ENCODE data around the gene OSTM1. TPM values are rescaled to one million over a fixed set of nuclear protein-coding genes. Genes with fewer than 3 reads are reported as not detected.
"Not testable (repeated sequence)": the region's sequence is repeated elsewhere in the genome, so short reads cannot be mapped to it uniquely, and the experiment has no call there.

The OSTM1 gene
- total and polyA plus RNA-seq, 12 donors: 17.3 to 57.9 (median 37.1) TPM

DNA sequence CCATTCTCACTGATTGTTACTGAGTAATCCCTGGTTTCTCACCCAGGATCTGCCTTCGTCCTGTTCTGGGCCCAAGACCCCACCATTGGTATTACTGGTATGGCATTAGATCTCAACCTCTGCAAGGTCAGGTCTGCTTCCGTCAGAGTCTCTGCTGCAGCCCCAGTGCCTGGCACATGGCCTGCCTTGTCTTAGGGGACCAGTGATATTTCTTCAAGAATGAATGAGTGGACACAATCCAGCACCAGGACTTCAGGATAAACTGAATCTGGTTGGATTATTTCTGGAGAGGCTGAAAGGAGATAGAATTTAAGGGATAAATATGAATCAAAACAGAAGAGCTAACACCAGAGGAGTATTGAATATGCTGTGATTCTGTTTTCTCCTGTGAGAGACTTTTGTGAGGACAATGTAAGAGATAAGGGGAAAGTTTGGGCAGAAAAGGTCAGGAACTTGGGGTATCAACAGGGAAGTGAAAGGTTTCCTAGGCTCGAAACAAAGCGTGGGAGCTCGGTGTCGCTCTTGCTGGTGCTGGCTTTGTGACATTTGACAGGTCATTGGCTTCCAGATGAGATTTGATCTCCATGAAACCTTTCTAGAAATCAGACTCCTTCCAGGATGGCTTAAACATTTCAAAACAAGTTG, 53.9 kb downstream of the OSTM1 start:
- WGBS, 2 donors: 75 to 82% methylated on average over 6 of the region's 6 CpGs
- no peak for DNase-seq
- no peak overlapping the region for H3K27ac ChIP-seq
- H3K36me3 ChIP-seq: no peaks in the 10 kb centered on the region
- H3K9me3 ChIP-seq: peaks cover 0 to 10% (median 0%) of the 10 kb centered on the region in 11 donors
- no peak overlapping the region for H3K4me3 ChIP-seq
- no peak for ATAC-seq
- H3K27me3 ChIP-seq: no peaks in the 10 kb centered on the region
- H3K4me1 ChIP-seq: no peaks in the 10 kb centered on the region
- intact Hi-C loops (cut with DNase I): no loop called here
- TF ChIP-seq, protein P1, sequence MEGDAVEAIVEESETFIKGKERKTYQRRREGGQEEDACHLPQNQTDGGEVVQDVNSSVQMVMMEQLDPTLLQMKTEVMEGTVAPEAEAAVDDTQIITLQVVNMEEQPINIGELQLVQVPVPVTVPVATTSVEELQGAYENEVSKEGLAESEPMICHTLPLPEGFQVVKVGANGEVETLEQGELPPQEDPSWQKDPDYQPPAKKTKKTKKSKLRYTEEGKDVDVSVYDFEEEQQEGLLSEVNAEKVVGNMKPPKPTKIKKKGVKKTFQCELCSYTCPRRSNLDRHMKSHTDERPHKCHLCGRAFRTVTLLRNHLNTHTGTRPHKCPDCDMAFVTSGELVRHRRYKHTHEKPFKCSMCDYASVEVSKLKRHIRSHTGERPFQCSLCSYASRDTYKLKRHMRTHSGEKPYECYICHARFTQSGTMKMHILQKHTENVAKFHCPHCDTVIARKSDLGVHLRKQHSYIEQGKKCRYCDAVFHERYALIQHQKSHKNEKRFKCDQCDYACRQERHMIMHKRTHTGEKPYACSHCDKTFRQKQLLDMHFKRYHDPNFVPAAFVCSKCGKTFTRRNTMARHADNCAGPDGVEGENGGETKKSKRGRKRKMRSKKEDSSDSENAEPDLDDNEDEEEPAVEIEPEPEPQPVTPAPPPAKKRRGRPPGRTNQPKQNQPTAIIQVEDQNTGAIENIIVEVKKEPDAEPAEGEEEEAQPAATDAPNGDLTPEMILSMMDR (IDR thresholded peaks at IDR 0.05): no peak

DNA sequence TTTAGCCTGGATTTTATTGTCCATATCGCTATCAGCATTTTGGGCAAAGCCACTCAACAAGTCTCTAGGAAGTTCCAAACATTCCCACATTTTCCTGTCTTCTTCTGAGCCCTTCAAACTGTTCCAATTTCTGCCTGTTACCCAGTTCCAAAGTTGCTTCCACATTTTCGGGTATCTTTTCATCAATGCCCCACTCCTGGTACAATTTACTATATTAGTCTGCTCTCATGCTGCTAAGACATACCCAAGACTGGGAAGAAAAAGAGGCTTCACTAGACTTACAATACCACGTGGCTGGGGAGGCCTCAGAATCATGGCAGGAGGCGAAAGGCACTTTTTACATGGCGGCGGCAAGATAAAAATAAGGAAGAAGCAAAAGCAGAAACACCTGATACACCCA, 58.3 kb downstream of the OSTM1 start:
- WGBS, 2 donors: 86 to 87% methylated on average over 6 of the region's 6 CpGs
- H3K4me3 ChIP-seq; H3K27ac ChIP-seq; H3K4me1 ChIP-seq; DNase-seq; ATAC-seq; intact Hi-C loops (cut with DNase I); H3K36me3 ChIP-seq; H3K27me3 ChIP-seq: not testable (repeated sequence)
- peaks cover 0 to 10% (median 0%) of the 10 kb centered on the region in 11 donors for H3K9me3 ChIP-seq

DNA sequence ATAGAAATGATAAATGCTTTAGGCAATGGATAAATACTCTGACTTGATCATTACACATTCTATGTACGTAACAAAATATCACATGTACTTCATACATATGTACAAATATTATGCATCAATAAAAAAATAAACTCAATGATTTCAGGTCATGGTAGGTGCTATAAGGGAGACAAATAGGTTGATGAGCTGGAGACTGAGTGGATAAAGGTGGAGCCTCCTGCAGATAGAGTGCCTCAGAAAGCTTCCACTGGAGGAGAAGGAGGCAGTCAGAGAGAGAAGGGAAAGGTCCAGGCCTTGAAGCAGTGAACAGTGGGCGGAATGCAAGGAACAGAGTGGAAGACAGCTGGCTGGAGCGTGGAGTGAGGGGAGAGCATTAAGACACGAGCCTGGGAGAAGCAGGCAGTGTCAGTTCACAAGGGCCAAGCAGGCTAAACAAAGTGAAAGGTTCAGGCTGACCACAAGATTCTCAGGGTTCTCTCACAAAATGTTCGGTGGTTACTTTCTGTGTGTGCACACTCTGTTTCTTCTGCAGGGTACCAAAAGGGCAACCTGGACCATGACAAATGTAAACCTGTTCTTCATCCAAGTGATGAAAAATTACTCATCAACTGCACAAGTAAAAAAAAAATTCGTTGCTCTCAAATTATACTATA, 60.6 kb downstream of the OSTM1 start:
- no peak for ATAC-seq
- H3K9me3 ChIP-seq: peaks cover 0 to 20% (median 10%) of the 10 kb centered on the region in 11 donors
- H3K4me1 ChIP-seq: no peaks in the 10 kb centered on the region
- 69 to 81% methylated on average over 6 of the region's 6 CpGs for WGBS, 2 donors
- H3K27ac ChIP-seq: no peak overlapping the region
- no peaks in the 10 kb centered on the region for H3K27me3 ChIP-seq
- H3K4me3 ChIP-seq: no peak overlapping the region
- H3K36me3 ChIP-seq: no peaks in the 10 kb centered on the region
- intact Hi-C loops (cut with DNase I): no loop called here
- TF ChIP-seq, protein P1 (IDR thresholded peaks at IDR 0.05): no peak
- no peak for DNase-seq

DNA sequence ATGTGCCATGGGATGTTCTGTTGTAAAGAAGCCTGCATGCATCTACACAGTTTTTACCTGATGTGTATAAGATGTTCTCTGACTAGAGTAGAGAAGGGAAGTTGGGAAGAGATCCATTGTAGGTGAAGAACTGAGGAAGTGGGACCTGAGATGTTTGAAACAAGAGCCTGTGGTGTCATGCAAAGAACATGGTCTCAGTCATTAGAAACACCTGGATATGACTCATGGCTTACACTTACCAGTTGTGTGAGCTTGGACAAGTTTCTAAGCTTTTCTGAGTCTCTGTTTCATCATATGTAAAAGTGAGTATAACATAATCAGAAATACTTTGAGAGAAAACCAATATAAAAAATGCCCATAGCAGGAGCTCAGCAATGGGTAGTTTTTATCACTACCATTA, 64.6 kb downstream of the OSTM1 start:
- DNase-seq: no peak
- Histone ChIP-seq H3K36me3 (no peaks in the 10 kb centered on the region), H3K4me1 (no peaks in the 10 kb centered on the region), H3K4me3 (no peak overlapping the region), H3K9me3 (peaks cover 0 to 24% (median 14%) of the 10 kb centered on the region in 11 donors), H3K27me3 (no peaks in the 10 kb centered on the region), H3K27ac (no peak overlapping the region)
- ATAC-seq: no peak
- intact Hi-C loops (cut with DNase I): no loop called here
- TF ChIP-seq, protein P1 (IDR thresholded peaks at IDR 0.05): no peak

DNA sequence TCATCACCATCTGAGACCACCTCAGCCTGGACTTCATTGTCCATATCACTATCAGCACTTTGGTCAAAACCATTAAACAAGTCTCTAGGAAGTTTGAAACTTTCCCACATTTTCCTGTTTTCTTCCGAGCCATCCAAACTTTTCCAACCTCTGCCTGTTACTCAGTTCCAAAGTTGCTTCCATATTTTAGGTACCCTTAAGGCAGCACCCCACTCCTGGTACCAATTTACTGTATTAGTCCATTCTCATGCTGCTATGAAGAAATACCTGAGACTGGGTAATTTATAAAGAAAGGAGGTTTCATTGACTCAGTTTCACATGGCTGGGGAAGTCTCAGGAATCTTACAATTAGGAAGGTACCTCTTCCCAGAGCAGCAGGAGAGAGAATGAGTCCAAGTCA, 65.3 kb downstream of the OSTM1 start:
- DNase-seq; ATAC-seq; H3K27me3 ChIP-seq; intact Hi-C loops (cut with DNase I); H3K27ac ChIP-seq; H3K4me3 ChIP-seq; H3K4me1 ChIP-seq; H3K36me3 ChIP-seq: not testable (repeated sequence)
- 93 to 100% methylated on average over 1 of the region's 1 CpG for WGBS, 2 donors
- H3K9me3 ChIP-seq: peaks cover 0 to 24% (median 14%) of the 10 kb centered on the region in 11 donors
